Chondrocyte (in vitro differentiated cells): ENCODE measurements around the gene TTLL6. TPM values are rescaled to one million over a fixed set of nuclear protein-coding genes. Genes with fewer than 3 reads are reported as not detected.
A peak's percentile ranks its signal among the peaks of the same experiment; 100 is the strongest.

Source experiments
- DNase-seq: peaks from one replicate; pipeline ENCODE4 v3.0.0; 2021; ENCODE audit warnings: mixed read lengths, low spot score
- H3K27ac Mint-ChIP-seq: one replicate; pipeline ENCODE4 v1.8.0; 2021; ENCODE audit warnings: mild to moderate bottlenecking, moderate library complexity, mixed read lengths; ENCODE audit not compliant: unreplicated experiment
- H3K27me3 Mint-ChIP-seq: 2 replicates; pipeline ENCODE4 v1.8.0; 2021; ENCODE audit warnings: low read depth, mixed read lengths
- H3K36me3 Mint-ChIP-seq: 2 replicates; pipeline ENCODE4 v1.8.0; 2021; ENCODE audit warnings: low read depth, mixed read lengths
- H3K4me1 Mint-ChIP-seq: 2 replicates; pipeline ENCODE4 v1.8.0; 2021; ENCODE audit warnings: low read depth, mild to moderate bottlenecking, mixed read lengths
- H3K4me3 Mint-ChIP-seq: one replicate; pipeline ENCODE4 v1.8.0; 2021; ENCODE audit warnings: mild to moderate bottlenecking, moderate library complexity, mixed read lengths; ENCODE audit not compliant: unreplicated experiment
- H3K9me3 Mint-ChIP-seq: 2 replicates; pipeline ENCODE4 v1.8.0; 2021; ENCODE audit warnings: low read depth, mixed read lengths
- total RNA-seq: library from RNA; stranded (reverse); gene quantifications from 3 replicates; pipeline ENCODE4 v1.2.1, GENCODE V29; 2021
- TF ChIP-seq, protein P1 (sequence below): fragments of 200-600 bp; sonication (generic); IDR thresholded peaks from 2 replicates; pipeline ENCODE4 v1.5.0; 2021; ENCODE audit warnings: antibody characterized with exemption, mild to moderate bottlenecking, moderate library complexity

TTLL6 gene
- total RNA-seq, 1 donor from 2014 or later: not detected

- DNase-seq: no peak
- Mint-ChIP-seq H3K27ac (no peak overlapping the region), H3K9me3 (no peaks in the 10 kb centered on the region), H3K27me3 (peaks cover 51% of the 10 kb centered on the region), H3K4me3 (no peak overlapping the region), H3K4me1 (peaks cover 5% of the 10 kb centered on the region), H3K36me3 (peaks cover 4% of the 10 kb centered on the region)
- TF ChIP-seq, protein P1, sequence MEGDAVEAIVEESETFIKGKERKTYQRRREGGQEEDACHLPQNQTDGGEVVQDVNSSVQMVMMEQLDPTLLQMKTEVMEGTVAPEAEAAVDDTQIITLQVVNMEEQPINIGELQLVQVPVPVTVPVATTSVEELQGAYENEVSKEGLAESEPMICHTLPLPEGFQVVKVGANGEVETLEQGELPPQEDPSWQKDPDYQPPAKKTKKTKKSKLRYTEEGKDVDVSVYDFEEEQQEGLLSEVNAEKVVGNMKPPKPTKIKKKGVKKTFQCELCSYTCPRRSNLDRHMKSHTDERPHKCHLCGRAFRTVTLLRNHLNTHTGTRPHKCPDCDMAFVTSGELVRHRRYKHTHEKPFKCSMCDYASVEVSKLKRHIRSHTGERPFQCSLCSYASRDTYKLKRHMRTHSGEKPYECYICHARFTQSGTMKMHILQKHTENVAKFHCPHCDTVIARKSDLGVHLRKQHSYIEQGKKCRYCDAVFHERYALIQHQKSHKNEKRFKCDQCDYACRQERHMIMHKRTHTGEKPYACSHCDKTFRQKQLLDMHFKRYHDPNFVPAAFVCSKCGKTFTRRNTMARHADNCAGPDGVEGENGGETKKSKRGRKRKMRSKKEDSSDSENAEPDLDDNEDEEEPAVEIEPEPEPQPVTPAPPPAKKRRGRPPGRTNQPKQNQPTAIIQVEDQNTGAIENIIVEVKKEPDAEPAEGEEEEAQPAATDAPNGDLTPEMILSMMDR: no peak
Observed at GRCh38 chr17:48795444-48796162, 21.4 kb downstream of the TTLL6 start.

- DNase-seq: no peak
- TF ChIP-seq, protein P1: no peak
- peaks cover 5% of the 10 kb centered on the region for H3K4me1 Mint-ChIP-seq
- H3K27me3 Mint-ChIP-seq: peaks cover 61% of the 10 kb centered on the region
- H3K9me3 Mint-ChIP-seq: no peaks in the 10 kb centered on the region
- peaks cover 4% of the 10 kb centered on the region for H3K36me3 Mint-ChIP-seq
- H3K4me3 Mint-ChIP-seq: no peak overlapping the region
- no peak overlapping the region for H3K27ac Mint-ChIP-seq
Observed at GRCh38 chr17:48792033-48792798, 24.8 kb downstream of the TTLL6 start.

GRCh38 chr17:48791128-48792032 lies 25.6 kb downstream of the TTLL6 start:
- no peak for DNase-seq
- Mint-ChIP-seq H3K9me3 (no peaks in the 10 kb centered on the region), H3K4me3 (no peak overlapping the region), H3K36me3 (peaks cover 4% of the 10 kb centered on the region), H3K27me3 (peaks cover 65% of the 10 kb centered on the region), H3K27ac (no peak overlapping the region), H3K4me1 (peaks cover 5% of the 10 kb centered on the region)
- TF ChIP-seq, protein P1: peak; percentile 90

GRCh38 chr17:48790607-48791127 lies 26.4 kb downstream of the TTLL6 start:
- peaks cover 4% of the 10 kb centered on the region for H3K36me3 Mint-ChIP-seq
- no peak for DNase-seq
- TF ChIP-seq, protein P1: no peak
- H3K27me3 Mint-ChIP-seq: peaks cover 68% of the 10 kb centered on the region
- H3K27ac Mint-ChIP-seq: no peak overlapping the region
- H3K9me3 Mint-ChIP-seq: no peaks in the 10 kb centered on the region
- H3K4me1 Mint-ChIP-seq: peaks cover 5% of the 10 kb centered on the region
- H3K4me3 Mint-ChIP-seq: no peak overlapping the region
